Posterior vena cava (tissue), 2 donors: Measurements from ENCODE around the gene AGGF1. TPM values are rescaled to one million over a fixed set of nuclear protein-coding genes. Genes with fewer than 3 reads are reported as not detected.

Source experiments
- DNase-seq: peaks from one replicate; pipeline ENCODE4 v3.0.0-alpha.2; 2020; ENCODE audit warnings: low spot score
- intact Hi-C, 2 donors: fragments of 100-400 bp; cut with DNase I; formaldehyde crosslinking; loops; one replicate each; pipeline versions ENCODE4 v1.14.1 to v1.14.2; 2022 to 2023
- total RNA-seq, 2 donors: library from RNA; stranded (reverse); fragmentation: NEBNext Ultra II Directional; extraction: Animal tissue kit (Norgen Biotek cat#: 25700); gene quantifications; one replicate each; pipeline ENCODE4 v1.2.1, GENCODE V29; 2021
- donor health status: DM: yes; HTN: yes; CAD: no.
- donor health status: DM: yes; HTN: yes; CAD: no.

AGGF1 gene
- total RNA-seq, 2 donors from 2014 or later, result 16.0 to 17.6 TPM

- intact Hi-C loops, result no loop called here
- no peak for DNase-seq
These were observed 13.2 kb upstream of the AGGF1 start for GRCh38 chr5:77016962-77017361.

DNA sequence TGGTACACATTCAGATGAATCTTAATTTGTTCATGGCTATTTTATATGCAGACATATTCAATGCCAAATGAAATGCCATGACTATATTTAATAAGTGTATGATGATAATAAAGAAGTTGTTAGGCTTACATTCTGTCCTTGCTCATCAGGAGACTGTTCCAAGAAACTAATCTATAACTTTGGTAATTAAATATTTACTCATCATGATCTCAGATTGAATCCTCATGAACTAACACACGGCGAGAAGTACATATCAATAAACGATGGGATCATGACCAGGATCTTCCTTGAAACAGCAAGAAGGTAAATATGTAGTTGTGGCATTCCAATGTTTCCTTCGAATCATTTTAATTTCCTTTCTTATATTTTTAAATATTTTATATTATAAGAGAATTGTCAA is 12.5 kb upstream of the AGGF1 start:
- intact Hi-C loops, result no loop called here
- DNase-seq, result no peak

DNA sequence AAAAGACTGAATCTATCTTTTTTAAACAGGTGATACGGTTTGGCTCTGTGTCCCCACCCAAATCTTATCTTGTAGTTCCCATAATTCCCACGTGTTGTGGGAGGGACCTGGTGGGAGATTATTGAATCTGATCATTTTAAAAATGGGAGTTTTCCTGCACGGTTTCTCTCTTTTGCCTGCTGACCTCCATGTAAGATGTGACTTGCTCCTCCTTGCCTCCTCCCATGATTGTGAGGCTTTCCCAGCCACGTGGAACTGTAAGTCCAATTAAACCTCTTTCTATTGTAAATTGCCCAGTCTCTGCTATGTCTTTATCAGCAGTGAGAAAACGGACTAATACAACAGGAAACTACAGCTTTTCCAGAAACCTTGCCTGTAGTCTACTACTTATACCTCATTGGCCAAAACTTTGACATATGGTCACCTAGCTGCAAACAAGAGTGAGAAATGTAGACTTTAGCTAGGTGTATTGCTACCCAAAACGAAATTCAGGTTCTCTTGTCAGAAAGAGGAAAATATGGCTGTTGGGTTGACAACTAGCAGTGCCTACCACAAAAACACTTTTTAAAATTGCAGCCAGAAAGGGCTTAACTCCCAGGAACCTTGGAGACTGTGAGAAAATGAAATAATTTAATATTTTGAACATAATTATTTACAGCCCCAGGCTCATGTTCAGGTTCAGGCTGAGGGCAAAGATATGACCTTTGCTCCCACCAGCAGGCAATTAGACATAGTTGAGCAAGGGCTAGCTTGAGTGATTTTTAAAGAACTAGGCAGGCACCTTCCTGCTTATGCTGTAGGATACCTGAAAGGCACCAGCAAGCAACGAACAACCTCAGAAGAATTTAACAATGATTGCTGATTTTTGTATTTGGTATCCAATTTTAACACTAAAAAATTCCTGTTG is 7.4 kb upstream of the AGGF1 start:
- intact Hi-C loops, result no loop called here
- DNase-seq, result no peak

GRCh38 chr5:77024490-77024889 is 5.7 kb upstream of the AGGF1 start:
- no peak for DNase-seq
- intact Hi-C loops, result no loop called here

- no peak for DNase-seq
- intact Hi-C loops, result no loop called here
These were observed 1.4 kb upstream of the AGGF1 start for GRCh38 chr5:77028631-77029375.

DNA sequence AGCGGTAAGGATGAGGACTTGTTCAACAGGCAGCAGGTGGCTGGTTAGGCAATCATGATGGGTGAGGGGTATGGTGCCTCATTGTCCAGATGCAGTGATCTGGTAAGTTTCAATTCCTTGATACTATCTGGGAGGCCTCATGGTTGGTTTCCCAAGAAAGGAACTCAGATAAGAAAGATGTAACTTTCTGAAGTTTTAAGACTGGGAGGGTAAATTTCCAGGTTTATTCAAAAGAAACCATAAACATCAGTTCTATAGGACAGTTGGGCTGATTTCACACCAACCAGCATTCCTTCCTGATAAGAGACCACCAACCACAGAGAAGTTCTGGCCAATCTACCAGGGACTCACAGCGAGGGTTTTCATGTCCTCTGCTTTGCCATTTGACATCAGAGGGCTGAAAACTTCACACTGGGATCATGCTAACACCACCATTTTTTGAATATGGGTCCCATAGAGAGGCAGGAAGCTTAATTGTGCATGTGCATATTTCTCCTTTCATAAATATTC is 773 bp upstream of the AGGF1 start:
- intact Hi-C loops, result no loop called here

GRCh38 chr5:77031891-77032290 is 1.7 kb downstream of the AGGF1 start:
- intact Hi-C loops, result no loop called here
- DNase-seq, result no peak

More for the DNA sequence above, 773 bp upstream of the AGGF1 start:
- no peak for DNase-seq

DNA sequence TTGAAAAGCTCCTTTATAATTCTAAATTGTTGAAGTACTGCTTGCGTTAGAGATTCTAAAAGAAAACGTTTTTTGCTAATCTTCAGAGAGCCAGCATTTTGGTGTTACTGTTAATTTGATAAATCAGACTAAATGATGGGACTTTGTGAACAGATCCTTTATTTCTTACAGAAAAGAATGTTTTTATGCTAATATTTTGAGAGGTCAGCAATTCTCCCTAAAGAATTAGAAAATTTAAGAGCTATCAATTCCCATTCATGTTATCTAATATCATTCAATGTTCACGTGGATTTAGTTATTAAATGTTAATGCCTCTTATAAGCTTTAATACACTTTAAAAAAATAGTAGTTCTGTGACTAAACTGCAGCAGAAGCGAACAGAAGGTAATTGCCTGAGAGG is 2.4 kb downstream of the AGGF1 start:
- no peak for DNase-seq
- intact Hi-C loops, result no loop called here

DNA sequence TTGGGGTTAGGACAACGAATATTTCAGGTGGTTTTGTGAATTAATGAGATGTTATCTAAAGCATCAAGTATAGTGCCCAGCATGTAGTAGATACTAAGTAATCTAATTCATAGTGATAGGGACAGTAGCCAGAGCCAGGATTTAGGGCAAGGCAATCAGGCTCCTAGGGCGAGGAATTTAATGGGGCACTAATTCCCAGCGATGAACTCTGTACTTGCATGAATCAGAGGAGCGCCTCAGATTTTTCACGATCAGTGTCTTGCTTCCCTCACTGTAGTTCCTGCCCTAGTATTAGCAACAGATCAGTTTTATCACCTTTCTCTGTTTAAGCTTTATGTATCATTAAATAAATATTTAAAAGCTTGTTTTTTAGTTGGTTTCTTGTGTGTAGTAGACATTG is 3.1 kb downstream of the AGGF1 start:
- no peak for DNase-seq
- intact Hi-C loops, result no loop called here

DNA sequence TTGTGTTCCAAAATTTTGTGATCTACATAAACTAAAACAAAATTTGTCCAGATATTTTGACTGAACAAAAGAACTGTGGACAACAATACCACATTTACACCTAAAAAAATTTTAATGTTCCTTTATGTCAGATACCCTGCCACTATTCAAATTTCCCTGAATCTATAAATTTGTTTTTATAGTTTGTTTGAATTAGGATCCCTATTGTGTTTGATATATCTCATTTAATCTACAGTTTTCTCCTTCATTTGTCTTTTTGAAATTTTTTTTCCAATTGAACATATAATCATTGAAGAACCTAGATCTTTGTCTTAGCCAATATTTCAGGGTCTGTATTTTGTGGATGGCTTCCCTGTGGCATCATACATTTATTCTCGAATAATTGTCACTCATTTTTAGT is 5.7 kb downstream of the AGGF1 start:
- intact Hi-C loops, result no loop called here
- no peak for DNase-seq

- DNase-seq, result no peak
- intact Hi-C loops, result no loop called here
These were observed 16.3 kb downstream of the AGGF1 start for GRCh38 chr5:77046416-77047073.

GRCh38 chr5:77064040-77064439 is 33.8 kb downstream of the AGGF1 start:
- no peak for DNase-seq
- intact Hi-C loops, result no loop called here

- no peak for DNase-seq
- intact Hi-C loops, result no loop called here
These were observed 35.1 kb downstream of the AGGF1 start for GRCh38 chr5:77065256-77065655.

DNA sequence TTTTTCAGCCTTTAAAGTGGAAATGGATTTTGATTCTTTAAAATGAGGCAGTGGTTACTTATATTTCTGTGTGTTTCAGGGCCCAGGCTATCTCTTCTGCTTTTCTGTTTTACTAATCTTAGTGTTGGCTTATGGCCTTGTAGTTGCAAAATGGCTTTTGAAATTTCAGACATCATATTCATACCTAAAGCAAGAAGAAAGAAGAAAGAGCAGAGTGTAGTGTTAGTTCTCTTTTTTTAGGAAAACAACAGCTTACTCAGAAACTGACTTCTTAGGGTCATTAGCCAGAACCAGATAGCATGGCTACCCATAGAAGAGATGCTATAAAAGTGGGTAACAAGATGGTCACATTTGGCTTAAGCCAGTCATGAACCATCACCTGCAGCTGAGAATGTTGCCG is 36.0 kb downstream of the AGGF1 start:
- intact Hi-C loops, result no loop called here
- DNase-seq, result no peak

- intact Hi-C loops, result no loop called here
- DNase-seq, result peak; percentile 59
These were observed 36.7 kb downstream of the AGGF1 start for GRCh38 chr5:77066823-77067442.

DNA sequence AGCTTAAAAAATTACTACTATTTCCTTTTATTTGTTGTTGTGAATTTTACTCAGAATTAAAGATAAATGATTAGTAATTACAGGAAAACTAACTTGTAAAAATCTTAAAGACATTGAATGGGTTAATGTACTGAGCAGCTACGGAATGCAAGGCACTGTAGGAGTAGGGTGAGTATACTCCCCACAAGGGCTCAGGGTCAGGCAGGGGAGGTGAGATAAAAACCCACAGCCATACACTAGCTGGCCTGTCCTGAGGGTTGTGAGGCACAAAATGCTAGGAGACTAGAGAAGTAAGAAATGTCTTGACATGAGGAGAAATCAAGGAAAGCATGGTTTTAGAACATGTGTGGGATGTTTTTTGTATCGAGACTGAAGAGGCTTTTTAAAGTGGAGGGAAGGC is 43.5 kb downstream of the AGGF1 start:
- intact Hi-C loops, result no loop called here
- DNase-seq, result no peak

DNA sequence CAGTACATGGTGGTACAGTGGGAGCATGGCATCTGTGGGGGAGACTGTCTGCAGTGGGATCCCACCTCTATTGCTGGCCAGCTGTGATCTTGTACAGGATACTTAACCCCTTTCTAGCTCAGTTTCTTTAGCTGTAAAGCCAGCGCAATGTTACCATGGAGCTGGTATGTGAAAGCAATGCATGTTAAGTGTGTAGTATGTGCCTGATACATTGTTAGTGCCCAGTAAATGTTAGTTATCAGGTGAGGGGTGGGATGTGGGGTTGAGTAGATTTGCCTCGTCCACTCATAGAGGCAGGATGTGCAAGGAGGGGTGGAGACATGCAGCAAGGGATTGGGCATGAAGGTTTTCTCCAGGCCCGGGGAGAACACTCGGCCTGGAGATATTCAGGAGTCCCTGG is 44.5 kb downstream of the AGGF1 start:
- intact Hi-C loops, result no loop called here
- DNase-seq, result no peak

GRCh38 chr5:77076961-77077828 is 47.0 kb downstream of the AGGF1 start:
- intact Hi-C loops, result no loop called here
- peak; percentile 94 for DNase-seq

- DNase-seq, result no peak
- intact Hi-C loops, result no loop called here
These were observed 47.6 kb downstream of the AGGF1 start for GRCh38 chr5:77077829-77078176.
